Thyroid gland (tissue), 4 donors: ENCODE measurements around the gene IFITM10.
"Not testable (repeated sequence)": the region's sequence is repeated elsewhere in the genome, so short reads cannot be mapped to it uniquely, and the experiment has no call there.

Experiments
- POLR2A ChIP-seq, 2 donors: fragments of 450-650 bp; IDR thresholded peaks; one replicate each; pipeline ENCODE4 v1.6.1; 2017; ENCODE audit warnings: antibody characterized with exemption in 2 of 2, mild to moderate bottlenecking in 2 of 2, moderate library complexity in 1 of 2
- TF ChIP-seq, protein P1 (sequence below), 6 experiments: fragments of 200-600 bp in 3 of 6; fragments of 450-650 bp in 3 of 6; sonication (generic) in 3 of 6; IDR thresholded peaks; one replicate each; pipeline ENCODE4 v1.5.1; 2016 to 2019; ENCODE audit warnings: antibody characterized with exemption in 6 of 6, mild to moderate bottlenecking in 2 of 6, inconsistent platforms in 1 of 6, moderate library complexity in 1 of 6

GRCh38 chr11:1688336-1688947 lies 62.0 kb downstream of the IFITM10 start:
- TF ChIP-seq, protein P1, sequence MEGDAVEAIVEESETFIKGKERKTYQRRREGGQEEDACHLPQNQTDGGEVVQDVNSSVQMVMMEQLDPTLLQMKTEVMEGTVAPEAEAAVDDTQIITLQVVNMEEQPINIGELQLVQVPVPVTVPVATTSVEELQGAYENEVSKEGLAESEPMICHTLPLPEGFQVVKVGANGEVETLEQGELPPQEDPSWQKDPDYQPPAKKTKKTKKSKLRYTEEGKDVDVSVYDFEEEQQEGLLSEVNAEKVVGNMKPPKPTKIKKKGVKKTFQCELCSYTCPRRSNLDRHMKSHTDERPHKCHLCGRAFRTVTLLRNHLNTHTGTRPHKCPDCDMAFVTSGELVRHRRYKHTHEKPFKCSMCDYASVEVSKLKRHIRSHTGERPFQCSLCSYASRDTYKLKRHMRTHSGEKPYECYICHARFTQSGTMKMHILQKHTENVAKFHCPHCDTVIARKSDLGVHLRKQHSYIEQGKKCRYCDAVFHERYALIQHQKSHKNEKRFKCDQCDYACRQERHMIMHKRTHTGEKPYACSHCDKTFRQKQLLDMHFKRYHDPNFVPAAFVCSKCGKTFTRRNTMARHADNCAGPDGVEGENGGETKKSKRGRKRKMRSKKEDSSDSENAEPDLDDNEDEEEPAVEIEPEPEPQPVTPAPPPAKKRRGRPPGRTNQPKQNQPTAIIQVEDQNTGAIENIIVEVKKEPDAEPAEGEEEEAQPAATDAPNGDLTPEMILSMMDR (IDR thresholded peaks at IDR 0.05), result not testable (repeated sequence)
- not testable (repeated sequence) for TF ChIP-seq POLR2A (IDR thresholded peaks at IDR 0.05)
